Activated naive CD4-positive, alpha-beta T cell treated with anti-CD3 and anti-CD28 coated beads for 36 hours (primary cell): ENCODE data around the gene MAP3K15. TPM values are rescaled to one million over a fixed set of nuclear protein-coding genes. Genes with fewer than 3 reads are reported as not detected.
"Not testable (repeated sequence)": the region's sequence is repeated elsewhere in the genome, so short reads cannot be mapped to it uniquely, and the experiment has no call there.

Experiments used
- CTCF ChIA-PET: fragments of 350-600 bp; sonication (Branson Sonifier 250); formaldehyde crosslinking; loops from one replicate; lab custom pipeline; 2021; ENCODE audit warnings: antibody characterized with exemption; lab: Charles Lee
- DNase-seq: peaks from one replicate; pipeline ENCODE4 v3.0.0-alpha.2; 2020
- H3K27ac Mint-ChIP-seq: one replicate; pipeline ENCODE4 v1.8.0; 2021; ENCODE audit warnings: mild to moderate bottlenecking, mixed read lengths
- H3K27me3 Mint-ChIP-seq: one replicate; pipeline ENCODE4 v1.8.0; 2021; ENCODE audit warnings: low read depth, mixed read lengths
- H3K36me3 Mint-ChIP-seq: one replicate; pipeline ENCODE4 v1.8.0; 2021; ENCODE audit warnings: low read depth, mixed read lengths
- H3K4me1 Mint-ChIP-seq: one replicate; pipeline ENCODE4 v1.8.0; 2021; ENCODE audit warnings: low read depth, mixed read lengths
- H3K4me3 Mint-ChIP-seq: one replicate; pipeline ENCODE4 v1.8.0; 2021; ENCODE audit warnings: mild to moderate bottlenecking, moderate library complexity, mixed read lengths
- H3K9me3 Mint-ChIP-seq: one replicate; pipeline ENCODE4 v1.8.0; 2021; ENCODE audit warnings: mixed read lengths
- intact Hi-C: fragments of 100-400 bp; cut with micrococcal nuclease; formaldehyde crosslinking; loops from one replicate; pipeline ENCODE4 v1.15.1; 2023
- total RNA-seq, 2 experiments: library from RNA; stranded (reverse); gene quantifications; one replicate each; pipeline ENCODE4 v1.2.3, GENCODE V29; 2021

MAP3K15 gene
- total RNA-seq, 2 experiments from 2014 or later: 1.2 to 1.3 TPM

DNA sequence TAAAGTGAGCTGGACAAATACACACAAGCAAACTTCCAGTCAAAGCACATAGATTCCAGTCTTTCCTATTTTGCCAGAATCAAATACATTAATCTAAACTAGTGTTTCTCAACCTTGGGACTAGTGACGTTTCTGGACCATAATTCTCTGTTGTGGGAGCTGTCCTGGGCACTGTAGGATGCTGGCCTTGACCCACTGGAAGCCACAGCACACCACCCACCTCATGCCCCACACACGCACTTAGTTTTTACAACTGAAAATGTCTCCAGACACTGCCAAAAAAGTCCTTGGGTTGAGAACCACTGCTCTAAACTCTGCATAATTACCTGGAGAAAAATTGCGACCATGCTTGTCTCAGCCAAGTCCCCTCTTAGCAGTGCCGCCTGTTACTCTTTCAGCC, 57.6 kb downstream of the MAP3K15 start:
- CTCF ChIA-PET: no interaction called here
- DNase-seq: no peak

GRCh38 chrX:19448077-19448476, 67.2 kb downstream of the MAP3K15 start:
- H3K4me3 Mint-ChIP-seq: no peak overlapping the region
- intact Hi-C loops: no loop called here
- H3K36me3 Mint-ChIP-seq: no peaks in the 10 kb centered on the region
- H3K9me3 Mint-ChIP-seq: no peaks in the 10 kb centered on the region
- DNase-seq: no peak
- H3K27ac Mint-ChIP-seq: no peak overlapping the region
- peaks cover 2% of the 10 kb centered on the region for H3K27me3 Mint-ChIP-seq
- no peaks in the 10 kb centered on the region for H3K4me1 Mint-ChIP-seq
- CTCF ChIA-PET: no interaction called here

More for the DNA sequence above, 57.6 kb downstream of the MAP3K15 start:
- no peaks in the 10 kb centered on the region for H3K36me3 Mint-ChIP-seq
- no peaks in the 10 kb centered on the region for H3K4me1 Mint-ChIP-seq
- H3K4me3 Mint-ChIP-seq: no peak overlapping the region
- no peaks in the 10 kb centered on the region for H3K9me3 Mint-ChIP-seq
- intact Hi-C loops: no loop called here
- no peak overlapping the region for H3K27ac Mint-ChIP-seq
- H3K27me3 Mint-ChIP-seq: no peaks in the 10 kb centered on the region

DNA sequence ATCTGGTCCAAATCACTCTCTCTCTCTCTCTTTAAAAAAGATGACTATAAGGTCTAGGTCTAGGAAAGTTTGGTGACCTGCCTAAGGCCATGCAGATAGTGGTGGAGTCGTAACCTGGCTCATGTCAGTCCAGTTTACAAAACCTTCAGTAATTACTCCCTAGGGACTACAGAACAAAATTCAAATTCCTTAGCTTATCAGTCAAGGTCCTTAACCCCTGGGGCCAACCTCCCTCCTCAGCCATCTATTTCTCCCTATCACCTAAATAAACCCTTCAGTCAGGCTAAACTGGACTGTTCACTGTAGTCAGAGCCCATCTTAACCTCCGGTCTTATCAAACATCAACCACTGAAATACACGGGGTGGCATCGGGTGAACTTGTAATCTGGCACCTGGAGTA, 68.9 kb downstream of the MAP3K15 start:
- CTCF ChIA-PET: no interaction called here
- Mint-ChIP-seq H3K4me3 (no peak overlapping the region), H3K9me3 (no peaks in the 10 kb centered on the region), H3K27ac (no peak overlapping the region), H3K36me3 (no peaks in the 10 kb centered on the region), H3K4me1 (no peaks in the 10 kb centered on the region), H3K27me3 (peaks cover 2% of the 10 kb centered on the region)
- intact Hi-C loops: no loop called here
- no peak for DNase-seq

DNA sequence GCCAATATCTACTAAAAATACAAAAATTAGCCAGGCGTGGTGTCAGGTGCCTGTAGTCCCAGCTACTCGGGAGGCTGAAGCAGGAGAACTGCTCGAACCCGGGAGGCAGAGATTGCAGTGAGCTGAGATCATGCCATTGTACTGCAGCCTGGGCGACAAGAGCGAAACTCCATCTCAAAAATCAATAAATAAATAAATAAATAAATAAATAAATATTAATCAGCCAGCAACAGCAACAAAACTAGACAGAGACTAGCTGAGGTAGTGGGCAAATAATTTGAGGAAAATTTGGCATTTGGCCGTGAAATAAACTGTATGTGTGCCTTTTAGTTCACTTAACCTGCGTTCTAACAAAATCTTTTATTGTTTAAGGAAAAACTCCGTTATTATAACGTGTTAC, 69.5 kb downstream of the MAP3K15 start:
- H3K9me3 Mint-ChIP-seq, H3K27ac Mint-ChIP-seq, H3K27me3 Mint-ChIP-seq, H3K4me3 Mint-ChIP-seq, DNase-seq, H3K36me3 Mint-ChIP-seq, intact Hi-C loops, H3K4me1 Mint-ChIP-seq, CTCF ChIA-PET: not testable (repeated sequence)

DNA sequence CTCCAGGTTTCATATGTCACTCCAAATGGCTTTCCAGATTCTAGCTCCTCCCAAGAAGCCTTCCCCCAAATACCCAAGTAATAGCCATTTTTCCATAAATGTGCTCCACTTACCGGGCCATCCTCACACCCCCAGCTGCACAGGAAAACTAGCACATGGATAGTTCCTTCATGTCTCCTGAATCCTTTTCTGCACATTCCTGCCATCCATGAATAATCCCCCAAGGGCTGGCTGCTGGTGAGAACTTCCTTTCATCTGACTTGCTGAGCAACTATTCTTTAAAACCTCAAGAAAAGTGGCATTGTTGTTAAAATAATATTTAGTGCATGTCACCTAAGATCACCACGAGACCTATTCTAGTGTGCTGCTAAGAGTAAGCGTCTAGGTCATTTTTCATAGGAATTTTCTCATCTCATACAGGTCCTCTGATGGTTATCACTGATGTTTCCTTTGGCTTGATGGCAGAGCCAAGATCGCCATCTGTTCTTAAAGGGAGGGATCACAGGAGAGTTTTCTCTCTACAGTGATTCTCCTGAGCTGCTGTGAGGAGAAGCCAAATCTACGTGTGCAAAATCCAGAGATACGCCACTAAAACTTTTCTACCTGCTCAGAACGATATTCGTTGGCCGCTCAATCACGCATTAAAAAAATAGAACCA, 71.3 kb downstream of the MAP3K15 start:
- Mint-ChIP-seq H3K36me3 (no peaks in the 10 kb centered on the region), H3K4me1 (no peaks in the 10 kb centered on the region), H3K4me3 (no peak overlapping the region), H3K27ac (no peak overlapping the region), H3K9me3 (no peaks in the 10 kb centered on the region), H3K27me3 (no peaks in the 10 kb centered on the region)
- no peak for DNase-seq
- intact Hi-C loops: no loop called here
- CTCF ChIA-PET: interaction anchor here (0.7 kb wide), 1 partner anchor 882 kb away, joined by 3 read pairs; no protein-coding TSS in a partner anchor

DNA sequence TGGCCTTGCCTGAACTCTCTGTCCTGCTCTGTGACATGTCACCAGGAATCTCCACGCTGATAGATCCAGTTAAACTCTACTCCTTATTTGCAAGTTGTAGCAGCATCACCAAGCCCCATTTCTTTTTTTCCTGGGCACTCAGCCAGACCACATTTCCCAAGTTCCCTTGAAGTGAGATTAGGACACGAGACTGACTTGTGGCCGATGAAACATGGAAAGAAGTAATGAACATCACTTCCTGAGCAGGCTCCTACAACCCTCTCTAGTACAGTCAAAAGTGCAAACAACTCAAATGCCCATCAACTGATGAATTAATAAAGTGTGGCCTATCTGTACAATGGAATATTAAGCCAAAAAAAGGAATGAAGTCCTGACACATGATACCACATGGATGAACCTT, 74.6 kb downstream of the MAP3K15 start:
- intact Hi-C loops: no loop called here
- Mint-ChIP-seq H3K4me1 (no peaks in the 10 kb centered on the region), H3K9me3 (no peaks in the 10 kb centered on the region), H3K27ac (no peak overlapping the region), H3K36me3 (no peaks in the 10 kb centered on the region), H3K4me3 (no peak overlapping the region), H3K27me3 (no peaks in the 10 kb centered on the region)
- CTCF ChIA-PET: no interaction called here
- DNase-seq: no peak

DNA sequence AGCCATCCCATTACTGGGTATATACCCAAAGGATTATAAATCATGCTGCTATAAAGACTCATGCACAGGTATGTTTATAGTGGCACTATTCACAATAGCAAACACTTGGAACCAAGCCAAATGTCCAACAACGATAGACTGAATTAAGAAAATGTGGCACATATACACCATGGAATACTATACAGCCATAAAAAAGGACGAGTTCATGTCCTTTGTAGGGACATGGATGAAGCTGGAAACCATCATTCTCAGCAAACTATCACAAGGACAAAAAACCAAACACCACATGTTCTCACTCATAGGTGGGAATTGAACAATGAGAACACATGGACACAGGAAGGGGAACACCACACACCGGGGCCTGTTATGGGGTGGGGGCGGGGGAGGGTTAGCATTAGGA, 92.6 kb downstream of the MAP3K15 start:
- H3K4me3 Mint-ChIP-seq, DNase-seq, H3K36me3 Mint-ChIP-seq, H3K27me3 Mint-ChIP-seq, intact Hi-C loops, H3K27ac Mint-ChIP-seq, H3K4me1 Mint-ChIP-seq, CTCF ChIA-PET, H3K9me3 Mint-ChIP-seq: not testable (repeated sequence)

DNA sequence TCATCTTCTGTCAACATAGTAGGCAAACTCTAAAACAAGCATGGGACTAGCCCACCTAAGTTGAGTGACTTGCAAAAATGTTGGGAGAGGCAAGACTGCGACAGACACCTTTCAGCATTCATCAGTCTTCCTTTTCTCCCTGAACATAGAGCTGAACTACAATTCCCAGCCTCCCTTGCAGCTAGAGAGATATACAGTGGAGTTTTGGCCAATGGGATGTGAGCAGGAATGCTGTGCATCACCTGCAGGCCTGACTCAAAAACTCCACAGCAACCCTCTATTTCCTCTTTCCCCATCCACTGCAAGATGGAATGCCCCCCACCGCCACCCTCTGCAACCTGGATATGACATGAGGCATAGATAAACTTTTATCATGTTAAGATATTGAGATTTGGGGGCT, 105.0 kb downstream of the MAP3K15 start:
- Mint-ChIP-seq H3K27ac (no peak overlapping the region), H3K9me3 (no peaks in the 10 kb centered on the region), H3K4me1 (no peaks in the 10 kb centered on the region), H3K27me3 (peaks cover 7% of the 10 kb centered on the region), H3K36me3 (no peaks in the 10 kb centered on the region), H3K4me3 (no peak overlapping the region)
- CTCF ChIA-PET: no interaction called here
- intact Hi-C loops: no loop called here
- DNase-seq: no peak

DNA sequence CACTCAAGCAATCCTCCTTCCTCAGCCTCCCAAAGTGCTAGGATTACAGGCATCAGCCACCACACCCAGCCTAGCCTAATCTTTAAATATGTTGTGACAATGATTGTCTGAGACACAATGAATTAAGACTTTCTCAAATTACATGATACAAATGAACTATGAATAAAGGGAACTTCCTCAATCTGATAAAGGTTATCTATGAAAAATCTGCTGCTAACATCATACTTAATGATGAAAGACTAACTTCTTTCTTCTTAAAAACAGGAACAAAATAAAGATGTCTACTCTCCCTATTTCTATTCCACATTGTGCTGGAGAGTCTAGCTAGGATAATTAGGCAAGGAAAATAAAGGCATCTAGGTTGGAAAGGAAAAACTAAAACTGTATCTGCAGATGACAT, 111.6 kb downstream of the MAP3K15 start:
- Mint-ChIP-seq H3K4me1 (no peaks in the 10 kb centered on the region), H3K4me3 (no peak overlapping the region), H3K27ac (no peak overlapping the region), H3K9me3 (no peaks in the 10 kb centered on the region), H3K27me3 (peaks cover 2% of the 10 kb centered on the region), H3K36me3 (no peaks in the 10 kb centered on the region)
- intact Hi-C loops: no loop called here
- DNase-seq: no peak
- CTCF ChIA-PET: no interaction called here

DNA sequence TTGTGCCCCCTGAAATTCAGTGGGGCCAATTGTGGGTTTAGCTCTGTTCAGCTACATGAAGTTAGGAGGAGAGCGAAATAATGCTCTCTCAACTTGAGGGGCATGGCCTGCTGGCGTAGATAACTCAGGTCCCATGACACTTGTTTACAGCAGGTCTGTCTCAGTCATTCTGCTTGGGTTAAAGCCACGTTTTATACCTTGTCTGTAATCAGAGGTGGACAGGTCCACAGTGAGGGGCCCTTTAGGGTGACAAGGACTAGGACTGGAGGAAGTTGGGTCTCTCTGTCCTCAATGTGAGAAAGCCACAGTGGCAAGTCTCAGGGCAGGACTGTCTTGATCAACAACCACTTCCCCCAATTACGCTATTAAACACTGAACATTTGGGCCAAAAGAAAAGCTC, 122.6 kb downstream of the MAP3K15 start:
- no peaks in the 10 kb centered on the region for H3K27me3 Mint-ChIP-seq
- DNase-seq: no peak
- H3K27ac Mint-ChIP-seq: no peak overlapping the region
- CTCF ChIA-PET: no interaction called here
- no peaks in the 10 kb centered on the region for H3K9me3 Mint-ChIP-seq
- H3K4me1 Mint-ChIP-seq: no peaks in the 10 kb centered on the region
- intact Hi-C loops: no loop called here
- H3K36me3 Mint-ChIP-seq: no peaks in the 10 kb centered on the region
- H3K4me3 Mint-ChIP-seq: no peak overlapping the region

DNA sequence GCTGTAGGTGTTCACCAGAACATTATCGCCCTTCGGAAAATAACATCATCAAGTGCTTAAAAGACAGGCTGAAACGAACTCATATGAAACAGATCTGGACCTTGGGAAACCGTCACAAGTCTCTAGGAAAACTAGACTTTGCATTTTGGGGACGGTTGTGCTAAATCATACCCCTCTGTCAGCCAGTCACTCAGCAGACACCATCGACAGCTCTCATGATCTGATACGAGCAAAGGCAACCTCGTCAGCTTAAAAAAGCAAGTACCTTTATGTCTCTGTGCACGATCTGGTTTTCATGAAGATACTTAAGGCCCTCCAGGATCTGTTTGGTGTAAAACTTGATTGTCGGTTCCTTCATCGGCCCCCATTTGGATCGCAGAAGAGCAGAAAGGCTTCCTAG, 123.2 kb downstream of the MAP3K15 start:
- CTCF ChIA-PET: no interaction called here
- intact Hi-C loops: no loop called here
- H3K36me3 Mint-ChIP-seq: no peaks in the 10 kb centered on the region
- H3K4me1 Mint-ChIP-seq: no peaks in the 10 kb centered on the region
- no peak overlapping the region for H3K27ac Mint-ChIP-seq
- H3K27me3 Mint-ChIP-seq: no peaks in the 10 kb centered on the region
- H3K9me3 Mint-ChIP-seq: no peaks in the 10 kb centered on the region
- DNase-seq: no peak
- no peak overlapping the region for H3K4me3 Mint-ChIP-seq

DNA sequence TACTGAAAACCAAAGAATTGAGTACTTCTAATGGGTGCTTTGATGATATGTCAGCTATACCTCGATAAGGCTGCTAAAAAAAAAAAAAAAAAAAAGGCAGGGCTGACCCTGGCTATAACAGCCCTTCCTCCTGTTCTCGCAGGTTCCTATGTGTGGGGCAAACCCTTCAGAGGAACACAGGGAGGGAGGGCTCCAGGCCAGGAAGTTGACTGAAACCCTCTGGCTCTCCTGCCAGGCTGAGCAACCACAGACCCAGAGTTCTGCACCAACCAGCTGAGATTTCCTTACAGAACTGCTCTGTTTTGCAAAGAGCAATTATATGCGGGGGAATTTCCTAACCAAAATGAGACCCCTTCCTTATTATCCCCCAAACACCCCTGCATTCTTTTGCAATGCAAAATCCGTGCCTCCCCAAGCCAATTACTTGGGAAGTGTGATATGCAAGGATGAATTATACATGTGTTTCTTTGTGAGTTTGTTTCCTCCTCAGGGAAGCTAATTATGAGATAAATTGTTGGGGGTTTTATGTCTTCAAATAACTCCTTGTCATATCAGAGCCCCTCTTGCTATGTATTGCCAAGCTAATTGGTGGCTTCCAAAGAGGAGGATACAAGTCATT, 126.0 kb downstream of the MAP3K15 start:
- no peak overlapping the region for H3K27ac Mint-ChIP-seq
- no peaks in the 10 kb centered on the region for H3K4me1 Mint-ChIP-seq
- no peak overlapping the region for H3K4me3 Mint-ChIP-seq
- no peaks in the 10 kb centered on the region for H3K36me3 Mint-ChIP-seq
- no peaks in the 10 kb centered on the region for H3K27me3 Mint-ChIP-seq
- CTCF ChIA-PET: no interaction called here
- no peak for DNase-seq
- intact Hi-C loops: no loop called here
- H3K9me3 Mint-ChIP-seq: no peaks in the 10 kb centered on the region

DNA sequence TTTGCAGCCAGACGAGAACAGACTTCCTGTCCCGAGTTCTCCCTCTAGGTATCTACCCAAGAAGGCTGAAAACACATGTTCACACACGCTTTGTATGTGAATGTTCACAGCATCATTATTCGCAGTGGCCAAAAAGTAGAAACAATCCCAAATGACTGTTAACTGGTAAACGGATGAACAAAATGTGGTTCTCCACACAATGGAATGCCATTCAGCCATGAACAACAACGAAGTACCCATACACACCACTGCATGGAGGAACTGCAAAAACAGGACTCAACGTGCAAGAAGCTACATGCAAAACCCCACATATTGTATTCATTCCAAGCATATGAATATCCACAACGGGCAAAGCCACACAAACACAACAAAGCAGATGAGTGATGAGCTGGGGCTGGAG, 126.6 kb downstream of the MAP3K15 start:
- H3K36me3 Mint-ChIP-seq: no peaks in the 10 kb centered on the region
- intact Hi-C loops: no loop called here
- H3K4me1 Mint-ChIP-seq: no peaks in the 10 kb centered on the region
- CTCF ChIA-PET: no interaction called here
- no peaks in the 10 kb centered on the region for H3K27me3 Mint-ChIP-seq
- H3K9me3 Mint-ChIP-seq: no peaks in the 10 kb centered on the region
- no peak for DNase-seq
- H3K4me3 Mint-ChIP-seq: no peak overlapping the region
- H3K27ac Mint-ChIP-seq: no peak overlapping the region
